MCF 10A (cell line): ENCODE results near the gene PLA1A. TPM values are rescaled to one million over a fixed set of nuclear protein-coding genes. Genes with fewer than 3 reads are reported as not detected.
A peak's percentile ranks its signal among the peaks of the same experiment; 100 is the strongest.

ENCODE experiments used
- BruUV-seq: library from RNA; stranded (reverse); fragments of 400-500 nt; replicated peaks from 2 replicates; lab custom pipeline; 2021; lab: Mats Ljungman, UMichigan
- CTCF ChIA-PET: fragments of 300-600 bp; sonication (Branson Sonifier 250); formaldehyde crosslinking; extraction: SDS; loops from one replicate; lab custom pipeline; 2021; ENCODE audit warnings: antibody characterized with exemption, inconsistent platforms; lab: Yijun Ruan, JAX
- POLR2A ChIA-PET: fragments of 300-600, 350-650 bp; sonication (Branson Sonifier 250); formaldehyde crosslinking; extraction: SDS; loops from one replicate; lab custom pipeline; 2020; ENCODE audit warnings: antibody characterized with exemption, inconsistent platforms; lab: Yijun Ruan, JAX
- DNase-seq: peaks from one replicate; pipeline ENCODE4 v3.0.0-alpha.2; 2018; ENCODE audit not compliant: unreplicated experiment
- H3K27ac Mint-ChIP-seq: one replicate; pipeline ENCODE4 v1.8.0; 2022; ENCODE audit warnings: mild to moderate bottlenecking, low read depth, mixed read lengths; ENCODE audit not compliant: unreplicated experiment
- H3K27me3 Mint-ChIP-seq: one replicate; pipeline ENCODE4 v1.8.0; 2022; ENCODE audit warnings: mixed read lengths; ENCODE audit not compliant: insufficient read depth, unreplicated experiment
- H3K36me3 Mint-ChIP-seq: one replicate; pipeline ENCODE4 v1.8.0; 2022; ENCODE audit warnings: mild to moderate bottlenecking, moderate library complexity, mixed read lengths; ENCODE audit not compliant: insufficient read depth, unreplicated experiment
- H3K4me1 Mint-ChIP-seq: one replicate; pipeline ENCODE4 v1.8.0; 2022; ENCODE audit warnings: mixed read lengths; ENCODE audit not compliant: insufficient read depth, unreplicated experiment
- H3K4me3 Mint-ChIP-seq: one replicate; pipeline ENCODE4 v1.8.0; 2022; ENCODE audit warnings: mild to moderate bottlenecking, moderate library complexity, mixed read lengths; ENCODE audit not compliant: unreplicated experiment
- H3K9me3 Mint-ChIP-seq: one replicate; pipeline ENCODE4 v1.8.0; 2022; ENCODE audit warnings: mixed read lengths; ENCODE audit not compliant: unreplicated experiment
- CTCF ChIP-seq: fragments of 200-600 bp; IDR thresholded peaks from one replicate; pipeline ENCODE4 v1.8.0; 2022; ENCODE audit warnings: antibody characterized with exemption, mild to moderate bottlenecking; ENCODE audit not compliant: unreplicated experiment
- intact Hi-C: fragments of 100-400 bp; cut with micrococcal nuclease; formaldehyde crosslinking; loops from 2 replicates; pipeline ENCODE4 v1.14.1; 2022
- total RNA-seq: library from RNA; stranded (reverse); gene quantifications from 2 replicates; pipeline ENCODE4 v1.2.3, GENCODE V29; 2022

Gene PLA1A
- total RNA-seq, 1 experiment from 2014 or later, result not detected

- Mint-ChIP-seq H3K9me3 (no peaks in the 10 kb centered on the region), H3K4me3 (no peak overlapping the region), H3K4me1 (peaks cover 32% of the 10 kb centered on the region), H3K27me3 (no peaks in the 10 kb centered on the region), H3K27ac (no peak overlapping the region), H3K36me3 (no peaks in the 10 kb centered on the region)
- intact Hi-C loops, result no loop called here
- CTCF ChIA-PET, result interaction anchor here (0.7 to 1.6 kb wide), 3 partner anchors 8 to 478 kb away, joined by 3 read pairs; no protein-coding TSS in a partner anchor
- BruUV-seq, result no TSS peak
- TF ChIP-seq CTCF, result no peak
- POLR2A ChIA-PET, result interaction anchor here (0.8 to 3.3 kb wide), 4 partner anchors 41 to 567 kb away, joined by 3 to 16 read pairs (median 4); partner anchors contain the start of genes COX17 and TIMMDC1
- DNase-seq, result peak; percentile 18
Measured at GRCh38 chr3:119636249-119636648, 38.6 kb downstream of the PLA1A start.

- no peaks in the 10 kb centered on the region for H3K9me3 Mint-ChIP-seq
- H3K4me3 Mint-ChIP-seq, result no peak overlapping the region
- ChIA-PET CTCF (interaction anchor here (0.5 to 1.6 kb wide), 4 partner anchors 7 to 396 kb away, joined by 3 to 4 read pairs (median 3); partner anchors contain the start of gene B4GALT4), POLR2A (interaction anchor here (0.5 to 3.3 kb wide), 9 partner anchors 26 to 974 kb away, joined by 3 to 16 read pairs (median 4); partner anchors contain the start of genes COX17, TIMMDC1 and TMEM39A)
- DNase-seq, result no peak
- H3K27ac Mint-ChIP-seq, result peak overlapping the region; percentile 90
- peaks cover 32% of the 10 kb centered on the region for H3K4me1 Mint-ChIP-seq
- H3K36me3 Mint-ChIP-seq, result no peaks in the 10 kb centered on the region
- no peak for TF ChIP-seq CTCF
- H3K27me3 Mint-ChIP-seq, result no peaks in the 10 kb centered on the region
- intact Hi-C loops, result no loop called here
- BruUV-seq, result no TSS peak
Measured at GRCh38 chr3:119636891-119637611, 39.4 kb downstream of the PLA1A start.

- no peak for TF ChIP-seq CTCF
- Mint-ChIP-seq H3K27ac (peak overlapping the region; percentile 90), H3K9me3 (no peaks in the 10 kb centered on the region), H3K36me3 (no peaks in the 10 kb centered on the region), H3K4me3 (no peak overlapping the region), H3K27me3 (no peaks in the 10 kb centered on the region), H3K4me1 (peaks cover 32% of the 10 kb centered on the region)
- ChIA-PET POLR2A (interaction anchor here (0.7 to 3.3 kb wide), 10 partner anchors 11 to 174 kb away, joined by 3 to 16 read pairs (median 4); partner anchors contain the start of genes COX17, TIMMDC1 and TMEM39A), CTCF (interaction anchor here (0.5 to 0.8 kb wide), 4 partner anchors 11 to 397 kb away, joined by 3 to 8 read pairs (median 4); partner anchors contain the start of gene B4GALT4)
- intact Hi-C loops, result no loop called here
- peak; percentile 58 for DNase-seq
- no TSS peak for BruUV-seq
Measured at GRCh38 chr3:119637679-119638477, 40.2 kb downstream of the PLA1A start.
